Mesenchymal stem cell (in vitro differentiated cells and primary cell): ENCODE results near the gene AIFM1.

ENCODE experiments used
- DNase-seq: peaks from one replicate; pipeline ENCODE4 v3.0.0-alpha.2; 2013
- H2AFZ ChIP-seq: one replicate; pipeline ENCODE4 v1.6.1; 2013; ENCODE audit warnings: low read depth, mild to moderate bottlenecking, control low read depth, inconsistent platforms, low read length, moderate library complexity
- H2AK5ac ChIP-seq: 2 replicates; pipeline ENCODE4 v1.6.1; 2013; ENCODE audit warnings: low read length, moderate library complexity, mild to moderate bottlenecking, inconsistent platforms; ENCODE audit not compliant: severe bottlenecking
- H2BK120ac ChIP-seq: one replicate; pipeline ENCODE4 v1.6.1; 2013; ENCODE audit warnings: low read depth, mild to moderate bottlenecking, inconsistent platforms, low read length, moderate library complexity
- H2BK12ac ChIP-seq, 2 experiments: one replicate each; pipeline ENCODE4 v1.6.1; 2013; ENCODE audit warnings: inconsistent platforms in 2 of 2, low read length in 2 of 2, mild to moderate bottlenecking in 2 of 2, moderate library complexity in 2 of 2, control low read depth in 1 of 2
- H2BK15ac ChIP-seq: one replicate; pipeline ENCODE4 v1.6.1; 2013; ENCODE audit warnings: mild to moderate bottlenecking, low read depth, inconsistent platforms; ENCODE audit not compliant: poor library complexity, severe bottlenecking
- H2BK5ac ChIP-seq: 2 replicates; pipeline ENCODE4 v1.6.1; 2013; ENCODE audit warnings: low read depth, mild to moderate bottlenecking, low read length, control low read depth, inconsistent platforms; ENCODE audit not compliant: poor library complexity, severe bottlenecking
- H3K14ac ChIP-seq, 2 experiments: one replicate each; pipeline ENCODE4 v1.6.1; 2013; ENCODE audit warnings: inconsistent platforms in 2 of 2, low read length in 2 of 2, control low read depth in 1 of 2, mild to moderate bottlenecking in 1 of 2, moderate library complexity in 1 of 2
- H3K18ac ChIP-seq, 2 experiments: one replicate each; pipeline ENCODE4 v1.6.1; 2013; ENCODE audit warnings: inconsistent platforms in 2 of 2, low read length in 2 of 2, control low read depth in 1 of 2, low read depth in 1 of 2, mild to moderate bottlenecking in 1 of 2
- H3K23ac ChIP-seq, 2 experiments: one replicate each; pipeline ENCODE4 v1.6.1; 2013; ENCODE audit warnings: inconsistent platforms in 2 of 2, low read length in 2 of 2, mild to moderate bottlenecking in 2 of 2, moderate library complexity in 2 of 2, control low read depth in 1 of 2
- H3K27ac ChIP-seq: 2 replicates; pipeline ENCODE4 v1.5.1; 2013; ENCODE audit warnings: mild to moderate bottlenecking, moderate library complexity, low read length, control low read depth, inconsistent platforms; ENCODE audit not compliant: poor library complexity, severe bottlenecking
- H3K27me3 ChIP-seq, 2 experiments: 2 replicates each; pipeline versions ENCODE4 v1.6.1 to v1.7.0; 2013; ENCODE audit warnings: low read length in 2 of 2, mild to moderate bottlenecking in 2 of 2, moderate library complexity in 2 of 2, control low read depth in 1 of 2, inconsistent platforms in 1 of 2; ENCODE audit not compliant: control insufficient read depth in 1 of 2, insufficient read depth in 1 of 2
- H3K36me3 ChIP-seq, 2 experiments: 2 replicates each; pipeline versions ENCODE4 v1.6.1 to v1.7.0; 2013; ENCODE audit warnings: low read length in 2 of 2, control low read depth in 1 of 2, inconsistent platforms in 1 of 2, low read depth in 1 of 2, mild to moderate bottlenecking in 1 of 2; ENCODE audit not compliant: insufficient read depth in 2 of 2, control insufficient read depth in 1 of 2
- H3K4ac ChIP-seq, 2 experiments: one replicate each; pipeline ENCODE4 v1.6.1; 2013; ENCODE audit warnings: inconsistent platforms in 2 of 2, low read length in 2 of 2, mild to moderate bottlenecking in 2 of 2, moderate library complexity in 2 of 2, control low read depth in 1 of 2, low read depth in 1 of 2
- H3K4me1 ChIP-seq: 2 replicates; pipeline ENCODE4 v1.6.1; 2013; ENCODE audit warnings: low read depth, low read length, control low read depth; ENCODE audit not compliant: control insufficient read depth, insufficient read depth
- H3K4me2 ChIP-seq: 2 replicates; pipeline ENCODE4 v1.6.1; 2013; ENCODE audit warnings: low read length, mild to moderate bottlenecking, inconsistent platforms; ENCODE audit not compliant: poor library complexity, severe bottlenecking
- H3K4me3 ChIP-seq, 2 experiments: 2 replicates each; pipeline versions ENCODE4 v1.5.1 to v1.7.0; 2013; ENCODE audit warnings: low read length in 2 of 2, mild to moderate bottlenecking in 2 of 2, control low read depth in 1 of 2, low read depth in 1 of 2; ENCODE audit not compliant: insufficient read depth in 1 of 2
- H3K79me1 ChIP-seq: replicated peaks from 2 replicates; pipeline ENCODE4 v1.6.1; 2013; ENCODE audit warnings: mild to moderate bottlenecking, control low read depth, low read length, inconsistent platforms; ENCODE audit not compliant: poor library complexity, severe bottlenecking
- H3K9ac ChIP-seq: 2 replicates; pipeline ENCODE4 v1.7.0; 2013; ENCODE audit warnings: mild to moderate bottlenecking, low read length, moderate library complexity
- H3K9me3 ChIP-seq: 2 replicates; pipeline ENCODE4 v1.7.0; 2013; ENCODE audit warnings: mild to moderate bottlenecking, low read length; ENCODE audit not compliant: control insufficient read depth
- H4K8ac ChIP-seq: one replicate; pipeline ENCODE4 v1.6.1; 2013; ENCODE audit warnings: inconsistent platforms, mild to moderate bottlenecking, low read length, moderate library complexity
- H4K91ac ChIP-seq: one replicate; pipeline ENCODE4 v1.6.1; 2013; ENCODE audit warnings: mild to moderate bottlenecking, low read length, inconsistent platforms
- WGBS: methylation state at CpG from one replicate; pipeline ENCODE4 v1.1.7; 2013; ENCODE audit warnings: mixed read lengths; 5-methylcytosine and 5-hydroxymethylcytosine counted together

Gene AIFM1

DNA sequence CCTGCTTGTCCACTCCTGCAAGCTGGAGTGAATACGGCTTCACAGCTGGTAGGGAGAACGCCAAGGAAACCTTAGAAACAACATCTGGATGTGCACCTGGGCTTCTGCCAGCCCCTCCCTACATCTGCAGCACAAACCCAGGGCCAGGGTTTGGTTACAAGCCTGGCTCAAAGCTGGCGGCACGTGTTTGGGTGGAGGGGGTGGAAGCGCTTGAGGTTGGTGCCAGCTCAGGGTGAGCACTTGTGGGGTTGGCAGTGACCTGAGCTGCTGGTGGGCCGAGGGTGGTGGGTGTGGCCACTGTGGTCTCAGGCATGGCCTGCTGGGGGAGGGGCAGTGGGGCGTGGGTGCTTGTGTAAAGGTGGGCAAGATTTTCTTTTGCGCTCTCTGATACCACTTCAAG, 70.9 kb downstream of the AIFM1 start:
- H4K91ac ChIP-seq, result no peak overlapping the region
- peaks cover 5% of the 10 kb centered on the region for H3K79me1 ChIP-seq

DNA sequence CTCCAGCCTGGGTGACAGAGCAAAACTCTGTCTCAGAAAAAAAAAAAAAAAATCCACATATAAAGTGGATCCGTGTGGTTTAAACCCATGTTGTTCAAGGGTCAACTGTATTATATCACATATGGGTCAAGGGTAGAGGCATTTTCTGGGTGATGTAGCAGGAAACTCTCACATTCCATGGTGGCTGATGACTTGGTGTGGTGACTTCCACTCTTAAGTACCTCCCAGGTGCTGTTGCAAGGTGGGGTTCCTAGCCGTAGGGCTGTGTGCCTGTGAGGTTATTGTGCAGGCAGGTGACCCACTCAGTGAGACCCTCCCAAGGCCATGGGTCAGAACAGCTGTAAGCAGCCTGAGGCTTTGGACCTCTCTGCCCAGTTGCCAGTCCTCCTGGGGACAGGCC, 72.4 kb downstream of the AIFM1 start:
- Histone ChIP-seq H3K27me3 (no peaks in the 10 kb centered on the region), H3K9ac (no peak overlapping the region), H2BK15ac (no peak overlapping the region), H3K14ac (no peak overlapping the region), H3K9me3 (no peaks in the 10 kb centered on the region), H3K4me1 (peaks cover 15% of the 10 kb centered on the region), H3K4ac (no peak overlapping the region), H3K36me3 (peaks cover 0 to 16% of the 10 kb centered on the region in 2 experiments), H2BK5ac (no peak overlapping the region), H3K4me2 (no peak overlapping the region), H2AFZ (no peak overlapping the region), H4K91ac (no peak overlapping the region), H3K18ac (no peak overlapping the region), H3K4me3 (no peak overlapping the region), H2AK5ac (no peak overlapping the region), H3K79me1 (peaks cover 5% of the 10 kb centered on the region), H2BK120ac (no peak overlapping the region), H3K27ac (no peak overlapping the region), H3K23ac (no peak overlapping the region), H4K8ac (no peak overlapping the region), H2BK12ac (no peak overlapping the region)
- DNase-seq, result no peak
- WGBS, result 94% methylated on average over 2 of the region's 2 CpGs

More for the DNA sequence above, 70.9 kb downstream of the AIFM1 start:
- no peak overlapping the region for H3K9ac ChIP-seq
- WGBS, result 92% methylated on average over 5 of the region's 8 CpGs
- no peak overlapping the region for H3K4me2 ChIP-seq
- H3K18ac ChIP-seq, result no peak overlapping the region
- H3K4ac ChIP-seq, result no peak overlapping the region
- H2BK120ac ChIP-seq, result no peak overlapping the region
- DNase-seq, result no peak
- no peaks in the 10 kb centered on the region for H3K9me3 ChIP-seq
- no peak overlapping the region for H2AFZ ChIP-seq
- H2BK5ac ChIP-seq, result no peak overlapping the region
- peaks cover 0 to 11% of the 10 kb centered on the region in 2 experiments for H3K36me3 ChIP-seq
- no peak overlapping the region for H2AK5ac ChIP-seq
- H3K4me1 ChIP-seq, result peaks cover 15% of the 10 kb centered on the region
- H2BK15ac ChIP-seq, result no peak overlapping the region
- H3K4me3 ChIP-seq, result no peak overlapping the region
- H4K8ac ChIP-seq, result no peak overlapping the region
- no peak overlapping the region for H3K27ac ChIP-seq
- no peak overlapping the region for H2BK12ac ChIP-seq
- H3K27me3 ChIP-seq, result no peaks in the 10 kb centered on the region
- H3K14ac ChIP-seq, result no peak overlapping the region
- H3K23ac ChIP-seq, result no peak overlapping the region

DNA sequence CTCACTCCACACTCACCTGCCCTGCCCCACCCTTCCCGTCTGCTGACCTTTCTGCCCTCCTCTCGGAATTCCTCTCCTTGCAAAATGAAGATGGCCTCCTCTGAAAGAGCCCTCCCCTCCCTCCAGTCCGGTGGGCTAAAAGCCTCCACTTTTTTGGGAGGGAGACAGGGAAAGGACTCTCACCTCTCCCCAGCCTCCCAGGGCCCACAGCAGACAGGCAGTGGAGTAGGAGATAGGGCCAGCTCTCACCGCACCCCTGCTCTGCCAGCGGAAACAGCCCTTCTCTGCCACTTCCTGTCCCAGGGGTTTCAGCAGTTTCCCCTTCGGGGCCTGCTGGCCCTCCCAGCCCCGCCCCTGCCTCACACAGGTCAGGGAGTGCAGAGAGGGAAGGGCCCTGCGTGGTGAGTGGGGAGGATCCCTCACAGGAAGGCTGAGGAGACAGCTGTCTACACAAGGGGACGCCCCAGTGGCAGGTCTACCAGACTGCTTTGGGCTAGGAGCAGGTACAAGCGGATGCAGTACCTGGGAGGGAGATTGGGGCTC, 73.6 kb downstream of the AIFM1 start:
- no peak overlapping the region for H2BK12ac ChIP-seq
- H3K4me2 ChIP-seq, result no peak overlapping the region
- no peak overlapping the region for H2AFZ ChIP-seq
- peak overlapping the region in 1 of 2 experiments; percentile 32 for H3K14ac ChIP-seq
- H3K4ac ChIP-seq, result peak overlapping the region in 1 of 2 experiments; percentile 18
- H3K9ac ChIP-seq, result no peak overlapping the region
- no peak overlapping the region for H2BK5ac ChIP-seq
- no peak overlapping the region for H3K4me3 ChIP-seq
- H3K27me3 ChIP-seq, result no peaks in the 10 kb centered on the region
- H2AK5ac ChIP-seq, result no peak overlapping the region
- no peak overlapping the region for H2BK120ac ChIP-seq
- H3K27ac ChIP-seq, result no peak overlapping the region
- no peak overlapping the region for H2BK15ac ChIP-seq
- DNase-seq, result no peak
- no peak overlapping the region for H4K91ac ChIP-seq
- peaks cover 4% of the 10 kb centered on the region for H3K79me1 ChIP-seq
- no peaks in the 10 kb centered on the region for H3K9me3 ChIP-seq
- 36% methylated on average over 2 of the region's 10 CpGs for WGBS
- H3K18ac ChIP-seq, result peak overlapping the region; percentile 2 to 50
- H3K4me1 ChIP-seq, result peaks cover 9% of the 10 kb centered on the region
- no peak overlapping the region for H3K23ac ChIP-seq
- no peak overlapping the region for H4K8ac ChIP-seq
- H3K36me3 ChIP-seq, result peaks cover 0 to 12% of the 10 kb centered on the region in 2 experiments

DNA sequence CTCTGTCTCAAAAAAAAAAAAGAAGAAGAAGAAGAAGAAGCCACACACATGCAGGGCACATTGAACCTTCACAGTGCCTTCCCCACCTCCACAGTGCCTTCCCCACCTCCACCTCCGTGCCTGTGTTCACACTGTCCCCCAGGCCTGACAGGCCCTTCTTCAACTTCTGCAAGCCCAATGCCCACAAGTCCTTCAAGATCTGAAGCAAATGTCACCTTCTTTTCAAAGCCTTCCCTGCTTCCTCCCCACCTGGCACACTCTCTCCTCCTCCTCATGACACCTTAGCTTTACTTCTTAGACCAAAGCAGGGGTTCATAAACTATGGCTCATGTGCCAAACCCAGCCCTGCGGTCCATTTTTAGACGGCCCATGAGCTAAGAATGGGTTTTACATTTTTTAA, 75.3 kb downstream of the AIFM1 start:
- Histone ChIP-seq H2BK5ac (no peak overlapping the region), H4K8ac (no peak overlapping the region), H3K9ac (no peak overlapping the region), H3K14ac (no peak overlapping the region), H3K36me3 (peaks cover 0 to 17% of the 10 kb centered on the region in 2 experiments), H4K91ac (no peak overlapping the region), H2BK12ac (no peak overlapping the region), H3K79me1 (peaks cover 7% of the 10 kb centered on the region), H2BK120ac (no peak overlapping the region), H3K23ac (no peak overlapping the region), H3K4me3 (no peak overlapping the region), H3K18ac (no peak overlapping the region), H2AK5ac (peak overlapping the region; percentile 42), H3K4ac (no peak overlapping the region), H3K9me3 (no peaks in the 10 kb centered on the region), H3K4me1 (peaks cover 18% of the 10 kb centered on the region), H3K27me3 (no peaks in the 10 kb centered on the region), H3K4me2 (no peak overlapping the region), H2BK15ac (no peak overlapping the region), H2AFZ (no peak overlapping the region), H3K27ac (no peak overlapping the region)
- WGBS, result 83% methylated on average over 1 of the region's 3 CpGs
- DNase-seq, result no peak
